GM23248 (cell line): ENCODE measurements around the gene CCDC141.

Source experiments
- EZH2 ChIP-seq: fragments of 200-600 bp; sonication (generic); IDR thresholded peaks from 2 replicates; pipeline ENCODE4 v1.6.1; 2018; ENCODE audit warnings: antibody characterized with exemption, mild to moderate bottlenecking; ENCODE audit not compliant: insufficient read depth, poor library complexity, severe bottlenecking
- EZH2phosphoT487 ChIP-seq: fragments of 200-600 bp; sonication (generic); IDR thresholded peaks from 2 replicates; pipeline ENCODE4 v1.6.1; 2018; ENCODE audit warnings: antibody characterized with exemption, moderate library complexity, mild to moderate bottlenecking, low read depth; ENCODE audit not compliant: insufficient read depth

DNA sequence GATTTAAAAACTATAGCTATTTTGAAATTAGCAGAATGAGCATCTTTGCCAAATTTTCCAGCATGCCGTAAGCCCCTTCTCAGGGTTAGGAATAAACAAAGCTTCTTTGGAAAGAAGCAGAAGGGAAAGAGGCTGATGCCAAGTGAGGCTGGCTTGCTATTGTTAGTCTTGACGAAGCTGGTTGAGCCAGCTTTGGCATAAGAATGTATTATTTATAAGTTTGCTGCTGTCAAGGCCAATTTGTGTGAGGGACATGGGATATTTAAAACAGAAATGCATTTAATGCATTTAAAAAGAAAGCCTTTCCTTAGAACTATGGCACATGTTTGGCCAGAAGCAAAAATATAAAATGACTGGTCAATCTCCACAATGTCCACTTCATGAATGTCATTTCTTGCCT lies 190.2 kb downstream of the CCDC141 start:
- TF ChIP-seq EZH2 (no peak), EZH2phosphoT487 (no peak)
